GM21447 (cell line): ENCODE measurements around the gene ALX3.

Experiments
- ATAC-seq: cut with Tn5 transposase; IDR thresholded peaks from one replicate; pipeline ENCODE4 v1.9.1; 2021; ENCODE audit not compliant: unreplicated experiment

ALX3 gene

GRCh38 chr1:110070671-110071242, at the start of gene ALX3:
Gene ALX3 (minus strand): TSS chr1:110070672. CDS start chr1:110070612, 60 bp downstream.
- no peak for ATAC-seq

DNA sequence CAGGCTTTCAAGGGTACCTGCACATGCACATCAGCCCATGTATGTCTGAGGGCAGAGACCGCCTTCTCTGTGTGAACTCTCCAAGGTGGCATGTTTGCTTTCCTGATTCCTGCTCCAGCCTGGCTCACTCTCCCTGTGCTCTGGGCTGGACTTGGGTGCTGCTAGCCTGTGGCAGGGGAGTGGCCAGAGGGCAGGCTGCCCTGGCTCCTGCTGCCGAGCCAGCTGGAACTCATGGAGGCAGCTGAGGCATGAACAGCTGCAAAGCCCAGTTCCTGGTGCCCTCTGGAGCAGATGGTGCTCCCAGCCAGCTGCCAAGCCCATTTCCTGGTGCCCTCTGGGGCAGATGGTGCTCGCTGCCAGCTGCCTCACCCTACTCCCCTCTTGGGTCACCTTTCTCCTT, 49.4 kb upstream of the ALX3 start:
- no peak for ATAC-seq

DNA sequence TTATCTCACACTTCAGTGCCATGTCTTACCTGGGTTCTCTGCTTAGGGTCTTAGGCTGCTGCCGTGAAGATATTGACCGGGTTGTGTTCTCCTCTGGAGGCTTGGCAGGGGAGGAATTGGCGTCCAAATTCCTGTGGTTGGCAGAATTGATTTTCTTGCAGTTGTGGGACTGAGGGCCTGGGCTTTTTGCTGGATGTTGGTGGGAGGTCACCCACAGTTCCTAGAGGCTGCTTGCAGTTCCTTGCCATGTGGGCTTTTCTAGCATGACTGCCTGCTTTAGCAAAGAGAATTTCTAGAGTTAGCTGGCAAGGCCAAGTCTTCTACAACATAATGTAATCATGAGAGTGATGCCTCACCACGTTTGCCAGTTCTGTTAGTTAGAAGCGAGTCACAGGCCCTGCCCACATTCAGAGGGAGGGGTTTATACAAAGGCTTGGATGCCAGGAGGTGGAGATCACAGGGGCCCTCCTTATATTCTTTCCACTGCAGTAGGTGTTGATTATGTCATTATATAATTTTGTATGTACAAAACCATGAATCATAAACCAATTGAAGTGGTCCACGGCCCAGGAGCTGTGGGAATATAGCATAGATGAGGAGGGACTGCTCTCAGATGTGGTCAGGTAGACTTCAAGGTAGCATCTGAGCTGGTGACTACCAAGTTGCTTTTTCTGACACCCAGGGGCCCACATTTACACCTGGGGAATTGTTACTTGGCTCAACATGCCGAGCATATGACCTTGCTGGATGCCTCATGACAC, 48.3 kb upstream of the ALX3 start:
- no peak for ATAC-seq

DNA sequence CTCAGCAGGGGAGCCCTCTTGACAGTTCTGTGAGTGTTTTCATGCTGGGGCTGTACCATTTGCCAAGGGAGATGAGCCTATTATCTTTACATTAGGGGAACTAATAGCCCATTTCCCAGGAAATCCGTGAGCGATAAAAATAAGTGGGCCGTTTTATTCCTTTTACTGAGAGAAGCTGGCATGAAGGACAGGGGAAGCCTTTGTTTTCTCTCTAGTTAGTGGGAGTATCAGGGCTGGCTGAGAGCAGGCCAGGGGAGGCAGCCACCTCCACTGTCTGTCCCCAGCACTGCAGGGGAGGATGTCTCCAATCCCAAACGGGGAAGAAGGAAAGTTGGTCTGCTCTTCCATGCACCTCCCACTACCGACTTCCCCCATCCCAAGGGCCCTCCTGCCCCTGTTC, 44.3 kb upstream of the ALX3 start:
- no peak for ATAC-seq

DNA sequence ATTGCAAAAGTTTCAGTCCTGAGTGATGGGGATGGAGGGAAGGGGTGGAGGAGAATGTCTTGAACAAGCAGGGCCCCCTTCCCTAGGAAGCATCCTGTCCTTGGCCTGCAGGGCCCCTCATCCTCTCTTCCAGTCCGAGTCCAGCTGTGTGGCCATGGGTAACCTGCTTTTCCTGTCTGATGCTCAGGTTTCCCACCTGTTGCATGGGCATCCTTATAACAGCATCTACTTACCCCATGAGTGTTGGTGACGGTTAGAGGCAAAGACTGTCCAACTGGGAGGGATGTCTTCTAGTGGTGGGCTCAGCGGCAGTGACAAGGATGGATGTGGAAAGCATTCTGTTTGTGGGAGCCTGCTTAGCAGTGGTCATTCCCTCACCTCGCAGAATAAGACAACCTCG, 43.7 kb upstream of the ALX3 start:
- no peak for ATAC-seq

- ATAC-seq = no peak
Measured at GRCh38 chr1:110113551-110113950, 43.1 kb upstream of the ALX3 start.

- no peak for ATAC-seq
Measured at GRCh38 chr1:110112656-110113055, 42.2 kb upstream of the ALX3 start.

DNA sequence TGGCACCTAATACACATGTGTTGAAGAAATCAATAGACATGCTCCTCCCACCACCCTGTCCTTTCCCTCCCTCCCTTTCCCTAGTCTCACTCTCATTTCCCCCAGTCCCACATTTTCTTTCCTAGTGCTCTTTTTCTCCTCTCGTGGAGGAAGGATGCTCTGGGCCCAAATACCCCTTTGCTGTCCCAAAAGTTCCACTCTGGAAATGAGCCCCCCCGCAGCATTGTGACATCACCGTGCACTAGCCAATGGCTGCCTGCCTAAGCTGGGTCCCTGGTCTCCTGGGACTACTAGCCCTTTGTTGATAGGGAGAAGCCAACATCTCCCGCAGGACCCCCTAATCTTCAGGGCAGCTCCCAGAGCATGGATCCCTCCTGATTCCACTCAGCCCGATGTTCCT, 41.7 kb upstream of the ALX3 start, which contains the start of gene UBL4B:
Gene UBL4B (plus strand): TSS at position 301 of the 400 bp plus-strand sequence. CDS start 92 bp downstream, at position 393.
- no peak for ATAC-seq

DNA sequence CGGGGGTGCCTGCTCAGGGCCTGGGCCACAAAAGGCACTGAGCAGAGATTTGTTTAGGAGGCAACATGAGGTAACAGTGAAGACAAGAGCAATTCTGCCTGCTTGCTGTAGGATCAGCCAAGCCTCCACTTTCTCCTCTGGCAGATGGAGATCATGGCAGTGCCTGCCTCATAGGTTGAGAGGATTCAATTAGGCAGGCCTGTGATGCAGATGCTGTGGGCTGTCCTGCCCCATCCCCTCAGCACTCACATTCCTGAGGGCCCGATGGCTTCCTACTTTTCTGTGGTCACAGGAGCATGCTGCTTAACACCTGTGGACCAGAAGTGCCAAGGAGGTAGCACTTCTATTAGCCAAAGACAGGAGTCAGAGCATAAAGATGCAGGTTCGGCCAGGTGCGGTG, 40.6 kb upstream of the ALX3 start:
- no peak for ATAC-seq

- no peak for ATAC-seq
Measured at GRCh38 chr1:110107867-110108469, 37.5 kb upstream of the ALX3 start.

DNA sequence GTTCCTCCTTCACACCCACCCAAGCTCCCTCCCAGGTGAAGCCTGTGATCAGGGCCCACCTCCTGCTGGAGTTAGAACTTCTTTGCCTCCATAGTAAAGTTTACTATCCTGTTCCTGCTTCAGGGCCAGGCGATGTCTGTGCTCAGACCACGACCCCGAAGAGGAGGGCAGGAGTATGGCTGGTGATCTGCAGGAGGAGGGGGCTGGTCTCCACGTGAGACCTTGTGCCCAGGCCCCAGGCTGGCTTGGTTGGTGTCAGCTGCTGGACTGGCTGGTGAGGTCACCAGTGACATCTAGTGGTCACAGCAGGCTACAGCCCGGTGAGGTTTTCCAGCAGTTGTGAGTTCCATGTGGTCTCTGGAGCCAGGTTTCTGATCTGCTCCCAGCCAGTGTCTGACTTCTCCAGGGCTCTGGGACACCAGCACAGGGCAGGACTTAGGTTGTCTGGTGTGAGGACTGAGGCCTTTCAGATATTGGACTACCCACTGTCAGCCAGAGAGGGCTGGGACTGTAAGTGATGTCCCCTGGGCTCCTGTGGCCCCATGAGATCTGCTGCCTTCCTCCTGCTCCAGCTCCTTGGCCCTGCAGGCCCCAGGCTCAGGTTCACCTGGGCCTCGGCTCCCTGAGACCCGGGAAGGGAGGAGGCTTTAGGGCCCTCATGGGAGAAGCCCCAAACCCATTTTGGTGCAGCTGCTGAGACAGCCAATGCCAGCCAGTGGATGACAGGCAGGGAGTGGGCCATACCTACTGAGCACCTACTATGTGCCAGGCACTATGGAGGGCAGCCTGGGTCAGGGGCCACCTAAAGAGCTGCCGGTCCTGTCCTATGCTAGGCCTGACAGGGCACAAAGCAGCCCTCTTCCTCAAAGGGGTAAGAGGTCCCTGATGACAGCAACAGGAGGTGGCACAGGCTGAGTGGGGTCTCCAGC, 35.8 kb upstream of the ALX3 start:
- no peak for ATAC-seq

- no peak for ATAC-seq
Measured at GRCh38 chr1:110102081-110102480, 31.6 kb upstream of the ALX3 start.

DNA sequence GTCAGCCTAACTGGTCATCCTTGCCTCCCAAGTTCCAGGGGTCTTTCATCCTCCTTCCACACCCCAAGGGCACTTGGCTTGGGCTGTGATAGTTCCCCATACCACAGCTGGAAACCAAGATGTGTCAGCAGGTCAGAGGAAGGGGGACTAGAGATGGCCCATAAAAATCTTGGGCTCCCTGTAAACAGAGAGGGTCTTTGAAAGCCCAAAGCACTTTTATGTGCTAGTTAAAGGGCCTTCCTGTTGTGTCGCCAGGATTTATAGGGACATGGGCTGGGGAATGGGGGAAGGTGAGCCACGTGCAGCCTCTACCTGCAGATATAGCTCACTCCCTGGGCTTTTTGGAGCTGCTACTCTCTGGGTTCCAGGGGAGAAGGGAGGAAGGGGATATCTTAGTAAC, 29.9 kb upstream of the ALX3 start:
- no peak for ATAC-seq

- ATAC-seq = no peak
Measured at GRCh38 chr1:110098222-110099026, 28.0 kb upstream of the ALX3 start.

DNA sequence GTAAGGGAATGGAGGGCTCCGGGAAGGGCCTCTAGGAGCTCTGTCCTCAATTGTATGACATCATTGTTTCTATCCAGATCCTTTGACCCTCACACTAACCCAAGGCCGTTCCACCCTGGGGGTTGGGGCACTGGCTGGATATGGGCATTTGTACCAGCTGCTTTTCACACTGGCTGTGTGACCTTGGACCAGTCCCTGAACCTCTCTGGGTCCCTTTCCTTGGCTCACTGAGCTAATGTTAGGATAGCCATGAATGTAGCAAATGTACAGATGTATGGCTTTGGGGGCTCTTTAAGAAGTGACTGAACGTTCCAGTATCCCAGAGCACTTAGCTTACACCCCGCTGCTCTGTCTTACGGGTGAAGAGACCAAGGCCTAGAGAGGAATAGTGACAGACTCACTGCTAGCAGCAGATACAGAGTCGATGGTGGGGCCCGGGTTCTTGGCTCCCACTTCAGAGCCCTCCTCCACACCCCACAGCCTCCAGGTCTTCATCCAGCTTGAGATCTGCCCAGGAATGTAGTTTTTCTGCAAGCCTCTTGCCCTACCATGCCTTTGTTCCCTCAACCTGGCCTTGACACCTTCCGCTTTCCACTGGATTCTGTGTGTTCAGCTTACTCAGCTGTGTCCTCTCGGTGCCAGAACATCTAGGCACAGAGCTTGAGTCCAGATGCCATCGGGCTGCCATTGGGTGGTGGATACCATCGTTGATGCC, 27.2 kb upstream of the ALX3 start:
- ATAC-seq = no peak

- no peak for ATAC-seq
Measured at GRCh38 chr1:110094931-110095654, 24.6 kb upstream of the ALX3 start.

DNA sequence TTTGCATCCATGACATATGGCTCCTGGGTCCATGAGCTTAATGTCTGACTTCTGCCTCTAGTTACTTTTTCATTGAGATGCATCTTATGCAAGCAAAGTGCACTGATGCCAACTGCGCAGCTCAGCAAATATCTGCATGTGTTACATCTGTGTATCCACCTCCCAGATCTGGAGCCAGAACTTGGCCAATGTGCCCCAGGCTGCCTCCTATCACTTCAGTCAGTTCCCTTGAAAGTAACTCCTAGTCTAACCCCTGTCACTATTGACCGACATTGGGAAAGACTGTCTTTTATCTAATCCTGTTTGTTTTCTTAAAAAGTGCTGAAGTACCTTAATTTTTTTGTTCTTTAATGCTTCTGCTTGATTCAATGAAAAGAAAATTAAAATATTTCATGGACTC, 22.5 kb upstream of the ALX3 start:
- no peak for ATAC-seq

GRCh38 chr1:110091791-110092190, 21.3 kb upstream of the ALX3 start:
- ATAC-seq = no peak

DNA sequence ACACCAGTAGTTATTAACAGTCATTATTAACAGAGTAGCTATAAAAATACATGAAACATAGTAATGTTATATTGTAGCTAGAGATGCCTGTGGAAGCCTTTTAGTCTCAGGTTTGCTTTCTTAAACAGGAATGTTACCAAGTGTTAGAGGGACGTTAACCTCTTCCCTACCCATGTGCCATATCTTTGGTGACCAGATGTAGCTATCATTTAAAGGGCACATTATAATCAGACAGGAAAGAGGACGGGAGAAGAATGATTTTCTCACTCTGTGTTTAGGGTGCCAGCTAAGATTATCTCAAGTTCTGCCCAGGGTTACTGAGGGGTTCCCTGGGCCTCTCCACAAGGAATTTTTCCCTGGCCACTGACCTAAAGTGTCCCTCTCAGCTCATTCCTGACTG, 20.9 kb upstream of the ALX3 start:
- no peak for ATAC-seq
